CD4-positive, CD25-positive, alpha-beta regulatory T cell (primary cell): ENCODE results near the gene LYZ. TPM values are rescaled to one million over a fixed set of nuclear protein-coding genes. Genes with fewer than 3 reads are reported as not detected.

Experiments used
- ATAC-seq, 2 donors: fragments of 150-1000 bp; cut with Tn5 transposase; one replicate each; pipeline ENCODE4 v1.10.0; 2021; ENCODE audit warnings: low read depth in 2 of 2, moderate number of reproducible peaks in 2 of 2, moderate library complexity in 1 of 2
- DNase-seq, 3 donors: peaks; one replicate each; pipeline versions ENCODE4 v3.0.0 to v3.0.0-alpha.2; 2012 to 2022; ENCODE audit warnings: mixed read lengths in 1 of 3
- H3K27ac ChIP-seq: one replicate; pipeline ENCODE4 v1.7.0; 2013; ENCODE audit warnings: mild to moderate bottlenecking, low read length; ENCODE audit not compliant: insufficient read depth, poor library complexity, severe bottlenecking
- H3K27me3 ChIP-seq: one replicate; pipeline ENCODE4 v1.7.0; 2013; ENCODE audit warnings: low read length; ENCODE audit not compliant: control insufficient read depth, insufficient read depth
- H3K36me3 ChIP-seq: one replicate; pipeline ENCODE4 v1.7.0; 2013; ENCODE audit warnings: mild to moderate bottlenecking, low read length, moderate library complexity; ENCODE audit not compliant: control insufficient read depth, insufficient read depth
- H3K4me1 ChIP-seq: 2 replicates; pipeline ENCODE4 v1.7.0; 2013; ENCODE audit warnings: mild to moderate bottlenecking, low read length; ENCODE audit not compliant: insufficient read depth, control insufficient read depth, poor library complexity, severe bottlenecking
- H3K4me3 ChIP-seq: one replicate; pipeline ENCODE4 v1.7.0; 2013; ENCODE audit warnings: low read depth, mild to moderate bottlenecking, low read length, moderate library complexity
- H3K9me3 ChIP-seq, 2 experiments: 1 replicate in 1 of 2; 2 replicates in 1 of 2; pipeline ENCODE4 v1.7.0; 2013; ENCODE audit warnings: low read length in 2 of 2, mild to moderate bottlenecking in 1 of 2, moderate library complexity in 1 of 2; ENCODE audit not compliant: control insufficient read depth in 2 of 2
- H3K27ac Mint-ChIP-seq, 3 donors: one replicate each; pipeline ENCODE4 v1.8.0; 2020 to 2022; ENCODE audit warnings: mild to moderate bottlenecking in 3 of 3, mixed read lengths in 3 of 3, moderate library complexity in 2 of 3
- H3K27me3 Mint-ChIP-seq: one replicate; pipeline ENCODE4 v1.8.0; 2022; ENCODE audit warnings: mild to moderate bottlenecking, mixed read lengths
- H3K36me3 Mint-ChIP-seq: one replicate; pipeline ENCODE4 v1.8.0; 2020; ENCODE audit warnings: mixed read lengths
- H3K4me1 Mint-ChIP-seq, 4 donors: one replicate each; pipeline ENCODE4 v1.8.0; 2020 to 2022; ENCODE audit warnings: mixed read lengths in 4 of 4, mild to moderate bottlenecking in 1 of 4
- H3K4me3 Mint-ChIP-seq, 4 donors: one replicate each; pipeline ENCODE4 v1.8.0; 2020 to 2022; ENCODE audit warnings: mild to moderate bottlenecking in 4 of 4, mixed read lengths in 4 of 4, moderate library complexity in 3 of 4
- H3K9me3 Mint-ChIP-seq, 7 donors: one replicate each; pipeline ENCODE4 v1.8.0; 2020 to 2022; ENCODE audit warnings: mixed read lengths in 7 of 7, mild to moderate bottlenecking in 3 of 7, moderate library complexity in 2 of 7
- polyA plus RNA-seq, 4 donors: library from polyadenylated mRNA; unstranded; fragments of 300-500 nt; fragmentation: Illumina TruSeq; gene quantifications; one replicate each; pipeline ENCODE4 v1.2.3, GENCODE V29; 2021
- total RNA-seq: library from RNA; stranded (reverse); gene quantifications from one replicate; pipeline ENCODE4 v1.2.3, GENCODE V29; 2022

Gene LYZ
- total and polyA plus RNA-seq, 5 donors from 2014 or later, result 0.95 to 17.6 (median 3.7) TPM

DNA sequence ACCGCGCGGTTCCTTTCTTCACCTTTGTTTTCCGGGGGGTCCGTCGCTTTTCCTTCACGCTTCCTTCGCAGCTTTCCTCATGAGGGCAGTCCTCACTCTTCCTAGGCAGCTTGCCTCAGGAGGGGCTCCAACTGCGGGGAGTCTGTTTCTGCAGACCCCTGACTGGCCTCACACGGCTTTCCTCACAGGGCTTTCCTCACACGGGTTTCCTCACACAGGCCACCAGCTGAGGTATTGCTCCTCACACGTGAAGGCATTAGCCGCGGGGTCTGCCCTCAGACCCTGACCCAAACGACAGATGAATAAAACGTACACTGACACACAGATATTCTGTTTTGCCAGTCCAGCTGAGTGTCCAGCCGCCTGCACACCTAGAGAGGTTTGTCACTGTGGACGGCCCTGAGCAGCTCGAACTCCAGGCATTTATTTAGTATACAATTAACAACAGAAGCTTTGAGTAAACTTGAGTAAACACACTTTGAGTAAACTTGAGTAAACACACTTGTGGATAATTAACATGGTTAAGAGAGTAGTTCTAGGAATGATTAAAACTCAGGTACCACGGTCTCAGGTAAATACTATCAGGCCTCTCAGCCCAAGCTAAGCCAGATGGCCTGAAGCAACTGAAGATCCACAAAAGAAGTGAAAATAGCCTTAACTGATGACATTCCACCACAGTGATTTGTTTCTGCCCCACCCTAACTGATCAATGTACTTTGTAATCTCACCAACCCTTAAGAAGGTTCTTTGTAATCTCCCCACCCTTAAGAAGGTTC is 16.1 kb upstream of the LYZ start:
- ATAC-seq, result no peak
- Histone ChIP-seq H3K27ac (peak overlapping the region; percentile 87), H3K4me3 (peak overlapping the region; percentile 97), H3K9me3 (no peaks in the 10 kb centered on the region), H3K4me1 (peaks cover 39% of the 10 kb centered on the region), H3K27me3 (no peaks in the 10 kb centered on the region), H3K36me3 (no peaks in the 10 kb centered on the region)
- Mint-ChIP-seq H3K9me3 (no peaks in the 10 kb centered on the region), H3K4me1 (peaks cover 27 to 61% (median 47%) of the 10 kb centered on the region in 4 donors), H3K4me3 (peak overlapping the region; percentile 85 to 100 (median 96)), H3K27ac (peak overlapping the region; percentile 96 to 100 (median 96)), H3K27me3 (peaks cover 11% of the 10 kb centered on the region), H3K36me3 (peaks cover 4% of the 10 kb centered on the region)
- peak in 1 of 3 donors; percentile 38 for DNase-seq

DNA sequence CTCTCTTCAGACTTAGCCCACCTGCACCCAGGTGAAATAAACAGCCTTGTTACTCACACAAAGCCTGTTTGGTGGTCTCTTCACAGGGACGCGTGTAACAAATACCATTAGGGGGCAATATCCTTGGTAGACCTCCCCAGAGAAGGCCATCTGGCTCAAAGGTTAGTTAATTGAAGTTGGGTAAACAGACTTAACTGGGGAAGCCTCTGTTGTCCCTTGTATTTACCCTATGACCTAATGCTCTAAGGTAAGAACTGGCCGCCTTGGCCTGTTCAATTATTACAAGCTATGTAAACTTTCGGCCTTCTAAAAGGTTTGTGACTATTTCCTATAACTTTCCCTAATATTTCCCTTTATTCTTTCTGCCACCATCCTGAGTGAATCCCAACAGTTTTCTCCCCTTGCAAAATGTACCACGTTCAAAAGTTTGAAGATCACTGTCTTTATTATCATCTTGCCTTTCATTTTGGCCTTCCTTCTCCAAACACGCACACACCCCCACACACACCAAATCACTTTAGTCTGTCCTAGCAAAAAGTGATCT is 15.3 kb upstream of the LYZ start:
- Histone ChIP-seq H3K4me1 (peaks cover 39% of the 10 kb centered on the region), H3K36me3 (no peaks in the 10 kb centered on the region), H3K27me3 (no peaks in the 10 kb centered on the region), H3K4me3 (no peak overlapping the region), H3K27ac (peak overlapping the region; percentile 7), H3K9me3 (no peaks in the 10 kb centered on the region)
- ATAC-seq, result no peak
- no peak for DNase-seq
- H3K4me3 Mint-ChIP-seq, result peak overlapping the region; percentile 58 to 97 (median 82)
- no peaks in the 10 kb centered on the region for H3K36me3 Mint-ChIP-seq
- peaks cover 27 to 57% (median 47%) of the 10 kb centered on the region in 4 donors for H3K4me1 Mint-ChIP-seq
- H3K9me3 Mint-ChIP-seq, result no peaks in the 10 kb centered on the region
- peak overlapping the region; percentile 96 to 100 (median 96) for H3K27ac Mint-ChIP-seq
- H3K27me3 Mint-ChIP-seq, result peaks cover 11% of the 10 kb centered on the region

DNA sequence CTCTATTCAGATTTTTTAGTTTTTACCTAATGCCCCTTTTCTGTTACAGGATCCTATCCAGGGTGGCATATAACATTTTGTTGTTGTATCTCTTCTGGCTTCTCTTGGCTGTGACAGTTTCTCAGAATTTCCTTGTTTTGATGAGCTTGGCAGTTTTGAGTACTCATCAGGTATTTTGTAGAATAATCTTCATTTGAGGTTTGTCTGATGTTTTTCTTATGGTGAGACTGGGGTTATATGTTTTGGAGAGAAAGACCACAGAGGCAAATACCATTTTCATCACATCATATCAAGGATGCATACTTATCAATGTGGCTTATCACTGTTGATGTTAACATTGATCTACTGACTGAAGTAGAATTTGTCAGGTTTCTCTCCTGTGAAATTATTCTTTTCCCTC is 14.0 kb upstream of the LYZ start:
- H3K4me1 Mint-ChIP-seq, result peaks cover 21 to 52% (median 40%) of the 10 kb centered on the region in 4 donors

DNA sequence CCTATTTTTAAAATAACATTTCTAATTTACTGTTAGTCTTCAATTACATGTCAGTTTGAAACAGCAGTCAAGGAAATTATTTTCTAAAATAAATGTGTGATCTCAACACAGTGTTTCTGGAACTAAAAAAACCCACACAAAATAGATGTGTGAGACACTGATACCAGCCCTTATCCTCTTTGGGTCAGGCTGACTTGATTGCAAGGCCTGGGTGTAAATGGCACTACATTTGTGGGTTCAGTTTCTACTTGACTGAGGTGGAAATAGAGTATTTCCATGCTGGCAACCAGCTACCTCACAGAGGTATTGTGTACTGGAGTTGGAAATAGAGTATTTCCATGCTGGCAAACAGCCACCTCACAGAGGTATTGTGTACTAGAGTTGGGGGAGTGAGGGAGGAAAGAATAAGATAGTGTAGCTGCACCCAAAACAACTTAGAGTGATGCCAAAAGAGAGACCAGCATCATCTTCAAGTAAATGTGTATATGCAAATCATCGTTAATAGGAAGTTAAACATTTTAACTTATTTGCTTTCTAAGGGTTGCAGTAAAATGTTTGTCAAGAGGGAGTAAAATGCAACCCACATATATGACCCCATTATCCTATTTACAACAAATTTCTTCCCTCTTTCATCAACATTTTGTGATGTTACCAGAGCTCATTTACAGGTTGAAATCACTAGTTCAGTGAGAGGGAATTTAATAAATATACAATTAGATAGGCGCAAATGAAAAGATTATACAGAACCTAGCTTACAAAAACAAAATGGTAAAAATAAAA is 10.7 kb upstream of the LYZ start:
- Mint-ChIP-seq H3K4me3 (no peak overlapping the region), H3K27me3 (peaks cover 13% of the 10 kb centered on the region), H3K9me3 (no peaks in the 10 kb centered on the region), H3K4me1 (peaks cover 11 to 26% (median 21%) of the 10 kb centered on the region in 4 donors), H3K36me3 (no peaks in the 10 kb centered on the region), H3K27ac (peak overlapping the region in 1 of 3 donors; percentile 9)
- DNase-seq, result no peak
- ATAC-seq, result no peak
- H3K27ac ChIP-seq, result no peak overlapping the region
- no peak overlapping the region for H3K4me3 ChIP-seq
- H3K9me3 ChIP-seq, result no peaks in the 10 kb centered on the region
- H3K36me3 ChIP-seq, result no peaks in the 10 kb centered on the region
- peaks cover 2% of the 10 kb centered on the region for H3K4me1 ChIP-seq
- peaks cover 5% of the 10 kb centered on the region for H3K27me3 ChIP-seq

More for the DNA sequence above, 14.0 kb upstream of the LYZ start:
- Histone ChIP-seq H3K9me3 (no peaks in the 10 kb centered on the region), H3K4me1 (peaks cover 33% of the 10 kb centered on the region), H3K36me3 (no peaks in the 10 kb centered on the region), H3K4me3 (peak overlapping the region; percentile 51), H3K27ac (no peak overlapping the region), H3K27me3 (no peaks in the 10 kb centered on the region)
- Mint-ChIP-seq H3K27ac (peak overlapping the region; percentile 76 to 96 (median 87)), H3K36me3 (no peaks in the 10 kb centered on the region), H3K4me3 (peak overlapping the region; percentile 12 to 80 (median 72)), H3K27me3 (peaks cover 11% of the 10 kb centered on the region), H3K9me3 (no peaks in the 10 kb centered on the region)
- ATAC-seq (peak; percentile 19 to 37), DNase-seq (peak in 2 of 3 donors; percentile 20 to 86)

DNA sequence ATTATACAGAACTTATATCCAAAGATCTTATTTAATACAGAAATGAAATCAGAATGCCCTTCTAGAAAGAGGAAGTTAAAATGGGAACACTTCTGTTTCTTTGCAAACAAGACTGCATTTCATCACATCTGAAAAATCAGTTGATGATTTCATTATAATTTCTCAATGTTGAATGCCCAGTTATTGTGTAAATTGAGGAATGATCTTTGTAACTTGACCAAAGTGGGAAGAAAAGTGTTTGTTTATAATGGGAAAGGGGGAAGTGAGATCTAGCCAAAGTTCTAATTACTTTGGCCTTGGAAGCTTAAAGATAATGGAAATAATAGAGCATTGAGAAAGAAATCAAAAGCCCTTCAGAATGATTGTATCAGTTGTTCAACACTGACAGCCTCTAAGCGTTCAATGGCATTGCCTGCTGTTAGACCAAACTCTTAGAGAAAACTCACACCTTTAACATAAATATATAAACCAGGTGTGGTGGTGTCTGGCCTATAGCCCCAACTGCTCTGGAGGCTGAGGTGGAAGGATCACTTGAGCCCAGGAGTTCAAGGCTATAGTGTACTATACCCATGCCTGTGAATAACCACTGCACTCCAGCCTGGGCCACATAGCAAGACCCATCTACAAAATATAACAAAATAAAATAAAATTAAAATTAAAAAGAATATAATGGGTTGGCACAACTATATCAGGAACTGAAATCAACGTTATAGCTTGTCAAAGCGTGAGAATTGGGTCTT is 9.9 kb upstream of the LYZ start:
- Histone ChIP-seq H3K36me3 (no peaks in the 10 kb centered on the region), H3K4me3 (no peak overlapping the region), H3K27ac (no peak overlapping the region), H3K4me1 (peaks cover 2% of the 10 kb centered on the region), H3K27me3 (peaks cover 7% of the 10 kb centered on the region), H3K9me3 (no peaks in the 10 kb centered on the region)
- no peak overlapping the region for H3K27ac Mint-ChIP-seq
- H3K4me3 Mint-ChIP-seq, result no peak overlapping the region
- DNase-seq (no peak), ATAC-seq (no peak)
- H3K36me3 Mint-ChIP-seq, result no peaks in the 10 kb centered on the region
- H3K27me3 Mint-ChIP-seq, result peaks cover 17% of the 10 kb centered on the region
- H3K4me1 Mint-ChIP-seq, result peaks cover 11 to 21% (median 15%) of the 10 kb centered on the region in 4 donors
- no peaks in the 10 kb centered on the region for H3K9me3 Mint-ChIP-seq

DNA sequence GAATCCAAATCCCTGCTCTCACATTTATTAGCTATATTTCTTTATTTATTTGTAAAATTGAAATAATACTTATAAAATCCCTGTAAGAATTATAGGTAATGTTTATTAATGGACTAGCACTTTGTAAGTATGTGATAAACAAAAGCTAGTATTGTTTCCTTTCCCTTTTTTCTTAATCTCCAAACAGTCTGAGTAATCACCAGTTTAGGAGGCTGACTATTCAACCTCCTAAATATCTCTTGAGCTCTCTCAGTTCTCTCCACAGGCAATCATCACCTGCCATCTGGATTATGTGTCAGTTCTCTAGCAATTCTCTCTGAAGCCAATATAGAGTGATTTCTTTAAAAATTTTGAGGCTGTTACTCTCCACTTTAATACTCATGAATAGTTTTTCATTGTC is 9.2 kb upstream of the LYZ start:
- H3K27me3 Mint-ChIP-seq, result peaks cover 19% of the 10 kb centered on the region
- no peaks in the 10 kb centered on the region for H3K9me3 Mint-ChIP-seq
- peak overlapping the region in 1 of 3 donors; percentile 41 for H3K27ac Mint-ChIP-seq
- Histone ChIP-seq H3K4me3 (no peak overlapping the region), H3K27ac (no peak overlapping the region), H3K4me1 (peaks cover 2% of the 10 kb centered on the region), H3K36me3 (no peaks in the 10 kb centered on the region), H3K27me3 (peaks cover 9% of the 10 kb centered on the region), H3K9me3 (no peaks in the 10 kb centered on the region)
- no peak for ATAC-seq
- H3K4me3 Mint-ChIP-seq, result no peak overlapping the region
- no peak for DNase-seq
- no peaks in the 10 kb centered on the region for H3K36me3 Mint-ChIP-seq
- H3K4me1 Mint-ChIP-seq, result peaks cover 10 to 20% (median 12%) of the 10 kb centered on the region in 4 donors

DNA sequence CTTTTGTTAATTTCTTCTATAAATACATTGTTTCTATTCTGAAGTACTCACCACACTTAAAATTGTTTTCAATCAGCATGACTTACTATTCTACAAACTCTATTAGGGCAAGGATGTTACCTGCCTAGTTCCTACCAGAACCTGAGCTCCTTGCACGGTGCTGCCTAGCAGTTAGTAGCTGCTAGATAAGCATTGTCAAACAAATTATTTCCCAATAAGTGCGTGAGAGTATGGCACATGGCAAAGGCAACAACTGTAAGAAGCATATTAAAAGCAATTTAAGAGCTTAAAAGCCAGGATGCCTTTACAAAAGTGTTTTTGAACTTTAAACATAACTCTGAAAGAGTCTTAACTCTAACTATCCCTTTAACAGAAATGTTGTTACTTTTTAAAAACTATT is 8.2 kb upstream of the LYZ start:
- Histone ChIP-seq H3K4me1 (no peaks in the 10 kb centered on the region), H3K27me3 (peaks cover 9% of the 10 kb centered on the region), H3K27ac (no peak overlapping the region), H3K4me3 (no peak overlapping the region), H3K36me3 (no peaks in the 10 kb centered on the region), H3K9me3 (no peaks in the 10 kb centered on the region)
- peaks cover 0 to 10% (median 2%) of the 10 kb centered on the region in 4 donors for H3K4me1 Mint-ChIP-seq
- no peak for DNase-seq
- ATAC-seq, result no peak
- H3K9me3 Mint-ChIP-seq, result peaks cover 0 to 1% (median 0%) of the 10 kb centered on the region in 7 donors
- H3K36me3 Mint-ChIP-seq, result no peaks in the 10 kb centered on the region
- no peak overlapping the region for H3K4me3 Mint-ChIP-seq
- no peak overlapping the region for H3K27ac Mint-ChIP-seq
- peaks cover 14% of the 10 kb centered on the region for H3K27me3 Mint-ChIP-seq
